GF-D8 (cell line): ENCODE results near the gene CCDC86.

ENCODE experiments used
- DNase-seq: peaks from one replicate; lab custom pipeline; 2025; lab: John Stamatoyannopoulos, UW

The CCDC86 gene

DNA sequence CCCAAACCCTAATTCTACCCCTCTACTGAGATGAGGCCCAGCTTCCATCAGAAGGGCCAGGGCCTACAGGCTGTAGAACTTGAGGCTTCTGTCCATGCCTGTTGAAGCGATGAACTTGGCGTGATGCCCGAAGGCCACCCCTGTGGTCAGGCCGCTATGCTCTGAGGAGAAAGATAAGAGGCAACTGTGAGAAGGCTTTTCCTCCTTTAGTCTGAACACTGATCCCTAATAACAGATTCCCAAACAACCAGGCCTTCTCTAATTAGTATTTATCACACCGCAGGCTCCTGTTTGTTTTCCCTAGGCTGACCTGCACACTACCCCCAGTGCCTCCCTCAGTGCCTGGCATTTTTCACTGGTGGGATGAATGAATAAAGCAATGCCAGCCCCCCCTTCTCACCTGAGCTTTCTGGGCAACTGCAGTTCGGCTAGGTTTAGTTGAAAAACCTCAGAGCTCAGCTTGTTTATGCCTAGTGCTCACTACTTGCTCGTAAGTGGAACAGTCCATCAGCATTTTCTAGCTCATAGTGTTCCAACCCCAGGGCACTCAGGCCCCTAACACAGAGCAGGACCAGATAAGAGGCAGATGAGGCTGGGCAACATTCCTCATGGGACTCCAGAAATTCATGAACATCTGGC is 49.3 kb downstream of the CCDC86 start:
- DNase-seq: no peak

DNA sequence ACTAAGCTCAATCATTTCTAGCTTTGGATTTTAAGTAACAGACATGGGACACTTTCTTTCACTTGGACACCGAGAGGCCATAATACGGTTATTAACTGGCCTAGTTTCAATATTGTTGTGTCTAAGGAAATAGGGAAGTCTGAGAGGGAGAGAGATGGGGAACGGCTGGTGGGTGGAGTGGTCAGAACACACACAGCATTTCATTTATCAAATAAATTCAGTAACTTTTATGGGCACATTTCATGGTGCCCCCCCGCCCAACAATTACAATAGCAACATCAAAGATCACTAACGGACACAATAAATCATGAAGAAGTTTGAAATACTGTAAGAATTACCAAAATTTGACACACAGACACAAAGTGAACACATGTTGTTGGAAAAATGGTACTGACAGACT is 53.8 kb downstream of the CCDC86 start:
- no peak for DNase-seq

DNA sequence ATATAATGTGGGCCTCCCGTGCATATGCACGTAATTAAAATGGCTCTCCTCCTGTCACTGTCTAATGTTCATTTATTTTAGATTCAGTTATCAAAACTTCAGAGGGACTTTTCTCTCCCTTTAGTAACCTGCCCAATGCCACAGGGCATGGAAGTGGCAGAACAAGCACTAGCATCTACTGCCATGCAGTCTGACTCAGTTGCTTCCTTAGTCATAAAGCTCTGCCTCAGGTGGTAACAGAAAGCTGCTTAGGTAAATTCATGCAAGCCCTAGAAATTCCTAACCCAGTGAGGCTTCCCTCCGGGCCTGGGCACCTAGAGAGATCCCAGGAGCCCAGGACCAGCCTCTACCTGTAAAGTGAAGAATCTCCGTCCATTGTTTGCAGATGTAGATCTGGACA is 55.6 kb downstream of the CCDC86 start:
- no peak for DNase-seq

DNA sequence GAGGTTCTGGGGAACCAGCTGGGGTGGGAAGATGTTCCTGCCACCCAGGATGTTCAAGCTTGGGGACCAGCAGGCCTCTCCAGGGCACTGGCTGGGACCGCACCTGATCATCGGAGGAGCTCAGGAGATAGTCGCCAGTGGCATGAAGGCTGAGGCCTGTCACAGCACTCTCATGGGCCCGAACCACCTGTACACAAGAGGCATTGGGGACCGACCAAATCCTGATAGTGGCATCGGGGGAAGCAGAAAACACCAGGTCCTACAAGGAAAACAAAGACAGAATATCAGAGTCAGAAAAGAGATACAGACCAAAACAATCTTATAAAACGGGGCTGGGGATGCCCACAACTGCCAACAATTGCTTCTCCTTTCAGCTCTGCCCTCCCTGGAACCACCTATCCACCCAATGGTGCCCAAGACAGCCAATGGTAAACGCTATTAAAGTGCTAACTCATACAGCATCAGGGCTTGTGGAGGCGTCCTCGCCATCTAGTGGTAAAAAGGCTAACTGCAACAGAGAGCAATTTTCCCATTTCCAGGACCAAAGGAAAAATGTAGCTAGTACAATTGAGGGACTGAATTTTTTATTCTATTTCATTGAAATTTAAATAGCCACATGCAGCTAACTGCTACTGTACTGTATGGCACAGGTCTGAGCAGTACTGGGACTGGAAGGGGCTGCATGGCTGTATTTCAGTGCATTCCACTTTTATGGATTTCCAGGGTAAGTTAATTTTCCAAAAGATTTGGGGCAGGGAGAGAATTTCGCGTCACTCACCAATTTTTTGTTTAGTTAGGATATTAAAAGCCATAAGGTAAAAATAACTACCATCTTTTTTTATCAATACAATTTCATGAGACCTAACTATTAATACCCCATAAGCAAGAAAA is 57.4 kb downstream of the CCDC86 start:
- no peak for DNase-seq

DNA sequence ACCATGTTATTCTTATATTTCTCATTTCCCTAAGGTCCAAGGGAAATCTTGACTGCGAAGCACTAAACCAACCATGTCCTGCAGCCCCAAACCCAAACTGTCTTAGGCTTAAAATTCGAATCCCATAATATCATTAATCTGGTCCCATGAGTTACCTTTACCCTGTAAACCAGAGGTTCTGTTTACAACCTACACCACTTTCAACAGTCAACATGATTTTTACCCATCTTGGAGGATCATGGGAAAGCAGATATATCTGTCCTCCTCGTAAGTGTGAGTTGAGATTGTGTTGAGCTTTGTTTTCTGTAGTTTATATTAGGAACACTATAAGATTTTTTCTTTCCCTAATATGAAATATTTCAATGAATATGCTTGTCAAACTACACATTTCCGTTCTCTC is 58.1 kb downstream of the CCDC86 start:
- no peak for DNase-seq
